GM23338 (cell line): ENCODE results near the gene TMEM165. TPM values are rescaled to one million over a fixed set of nuclear protein-coding genes. Genes with fewer than 3 reads are reported as not detected.

Source experiments
- ATAC-seq: fragments of 200-7000 bp; cut with Tn5 transposase; 3 replicates; pipeline ENCODE4 v1.9.1; 2020
- DNase-seq: peaks from one replicate; pipeline ENCODE4 v3.0.0-alpha.2; 2015; ENCODE audit warnings: low spot score
- H2AFZ ChIP-seq: fragments of 200-600 bp; sonication (generic); 2 replicates; pipeline ENCODE4 v1.8.0; 2016; ENCODE audit warnings: antibody characterized with exemption, mild to moderate bottlenecking, moderate library complexity
- H3F3A ChIP-seq: fragments of 200-600 bp; sonication (generic); replicated peaks from 2 replicates; pipeline ENCODE4 v1.8.0; 2017; ENCODE audit warnings: antibody characterized with exemption, mixed run types, low read depth
- H3K27ac ChIP-seq: fragments of 200-600 bp; sonication (generic); 2 replicates; pipeline ENCODE4 v1.6.1; 2016; ENCODE audit warnings: low read depth
- H3K27me3 ChIP-seq: fragments of 200-600 bp; sonication (generic); 2 replicates; pipeline ENCODE4 v1.8.0; 2016; ENCODE audit warnings: mild to moderate bottlenecking, mixed run types, moderate library complexity; ENCODE audit not compliant: insufficient read depth
- H3K36me3 ChIP-seq: fragments of 200-600 bp; sonication (generic); 2 replicates; pipeline ENCODE4 v1.8.0; 2016; ENCODE audit warnings: mild to moderate bottlenecking; ENCODE audit not compliant: insufficient read depth
- H3K4me1 ChIP-seq: fragments of 200-600 bp; sonication (generic); 2 replicates; pipeline ENCODE4 v1.8.0; 2016; ENCODE audit warnings: mild to moderate bottlenecking, moderate library complexity; ENCODE audit not compliant: insufficient read depth
- H3K4me2 ChIP-seq: fragments of 200-600 bp; sonication (generic); 2 replicates; pipeline ENCODE4 v1.7.1; 2017; ENCODE audit warnings: mixed run types
- H3K4me3 ChIP-seq: fragments of 200-600 bp; sonication (generic); 2 replicates; pipeline ENCODE4 v1.6.1; 2016; ENCODE audit warnings: mixed run types
- H3K79me2 ChIP-seq: fragments of 200-600 bp; sonication (generic); replicated peaks from 2 replicates; pipeline ENCODE4 v1.8.0; 2017; ENCODE audit warnings: mild to moderate bottlenecking; ENCODE audit not compliant: insufficient read depth
- H3K9me2 ChIP-seq: fragments of 200-600 bp; sonication (generic); 2 replicates; pipeline ENCODE4 v1.8.0; 2017; ENCODE audit not compliant: insufficient read depth
- H4K20me1 ChIP-seq: fragments of 200-600 bp; sonication (generic); replicated peaks from 2 replicates; pipeline ENCODE4 v1.8.0; 2017; ENCODE audit warnings: mild to moderate bottlenecking; ENCODE audit not compliant: insufficient read depth
- H3K27ac Mint-ChIP-seq: 2 replicates; pipeline ENCODE4 v1.8.0; 2020; ENCODE audit warnings: inconsistent platforms, mild to moderate bottlenecking, moderate library complexity, mixed read lengths
- H3K27me3 Mint-ChIP-seq: 3 replicates; pipeline ENCODE4 v1.8.0; 2022; ENCODE audit warnings: low read depth, mild to moderate bottlenecking, moderate library complexity, mixed read lengths, inconsistent platforms; ENCODE audit not compliant: insufficient read depth, poor library complexity
- H3K36me3 Mint-ChIP-seq: 3 replicates; pipeline ENCODE4 v1.8.0; 2021; ENCODE audit warnings: low read depth, mild to moderate bottlenecking, inconsistent platforms, moderate library complexity, mixed read lengths
- H3K4me1 Mint-ChIP-seq: 3 replicates; pipeline ENCODE4 v1.8.0; 2020; ENCODE audit warnings: mild to moderate bottlenecking, inconsistent platforms, mixed read lengths
- H3K4me3 Mint-ChIP-seq: 3 replicates; pipeline ENCODE4 v1.8.0; 2021; ENCODE audit warnings: moderate library complexity, mild to moderate bottlenecking, inconsistent platforms, mixed read lengths
- H3K9me3 Mint-ChIP-seq: 3 replicates; pipeline ENCODE4 v1.8.0; 2020; ENCODE audit warnings: moderate library complexity, mild to moderate bottlenecking, inconsistent platforms, mixed read lengths
- CREB1 ChIP-seq: fragments of 250-450 bp; sonication (Bioruptor Pico); IDR thresholded peaks from 2 replicates; pipeline ENCODE4 v1.5.0; 2020; ENCODE audit warnings: low read depth, mild to moderate bottlenecking, moderate library complexity
- CTCF ChIP-seq, 2 experiments: fragments of 200-600 bp in 1 of 2; sonication (generic) in 1 of 2; conservative IDR thresholded peaks; 2 replicates each; pipeline versions ENCODE4 v1.5.1 to v1.6.1; 2016 to 2017; ENCODE audit warnings: antibody characterized with exemption in 2 of 2, low read depth in 2 of 2, mild to moderate bottlenecking in 2 of 2, moderate library complexity in 1 of 2
- ETS1 ChIP-seq: IDR thresholded peaks from 2 replicates; pipeline ENCODE4 v1.6.1; 2016; ENCODE audit warnings: antibody characterized with exemption
- EZH2 ChIP-seq: fragments of 200-600 bp; sonication (generic); IDR thresholded peaks from one replicate; pipeline ENCODE4 v1.8.0; 2017; ENCODE audit warnings: antibody characterized with exemption, mild to moderate bottlenecking, low read depth; ENCODE audit not compliant: unreplicated experiment
- EZH2phosphoT487 ChIP-seq: fragments of 200-600 bp; sonication (generic); IDR thresholded peaks from one replicate; pipeline ENCODE4 v1.8.1; 2018; ENCODE audit warnings: antibody characterized with exemption; ENCODE audit not compliant: unreplicated experiment
- JUNB ChIP-seq: IDR thresholded peaks from one replicate; pipeline ENCODE4 v1.6.1; 2016; ENCODE audit warnings: antibody characterized with exemption; ENCODE audit not compliant: unreplicated experiment
- NANOG ChIP-seq: IDR thresholded peaks from 2 replicates; pipeline ENCODE4 v1.6.1; 2016; ENCODE audit warnings: antibody characterized with exemption, borderline replicate concordance
- POLR2AphosphoS5 ChIP-seq: IDR thresholded peaks from 2 replicates; pipeline ENCODE4 v1.6.1; 2016; ENCODE audit warnings: antibody characterized with exemption, low read depth
- REST ChIP-seq: IDR thresholded peaks from one replicate; pipeline ENCODE4 v1.6.1; 2018; ENCODE audit warnings: antibody characterized with exemption; ENCODE audit not compliant: unreplicated experiment
- STAT1 ChIP-seq: IDR thresholded peaks from one replicate; pipeline ENCODE4 v1.6.1; 2016; ENCODE audit warnings: antibody characterized with exemption; ENCODE audit not compliant: unreplicated experiment
- ZNF114 ChIP-seq: fragments of 250-450 bp; sonication (Bioruptor Pico); IDR thresholded peaks from 2 replicates; pipeline ENCODE4 v1.5.0; 2020; ENCODE audit warnings: mild to moderate bottlenecking, moderate library complexity
- ZNF331 ChIP-seq: fragments of 250-450 bp; sonication (Bioruptor Pico); IDR thresholded peaks from 2 replicates; pipeline ENCODE4 v1.5.0; 2020; ENCODE audit warnings: low read depth, mild to moderate bottlenecking, moderate library complexity
- ZNF462 ChIP-seq: fragments of 250-450 bp; sonication (Bioruptor Pico); IDR thresholded peaks from 2 replicates; pipeline ENCODE4 v1.5.0; 2020; ENCODE audit warnings: mild to moderate bottlenecking, moderate library complexity
- polyA plus RNA-seq: library from polyadenylated mRNA; unstranded; fragments of >200 nt; fragmentation: Nextera tagmentation; extraction: Ambion mirVana; gene quantifications from 2 replicates; pipeline ENCODE4 v1.2.1, GENCODE V29; 2016
- total RNA-seq: library from RNA; depleted of rRNA; stranded (reverse); fragments of >200 nt; shearing (Covaris generic); gene quantifications from 2 replicates; pipeline ENCODE4 v1.2.3, GENCODE V29; 2014

TMEM165 gene
- total and polyA plus RNA-seq, 2 experiments from 2014 or later = 125 to 171 TPM

GRCh38 chr4:55359397-55359916, 36.3 kb upstream of the TMEM165 start:
- no peaks in the 10 kb centered on the region for H4K20me1 ChIP-seq
- H3K4me2 ChIP-seq = no peak overlapping the region
- H3F3A ChIP-seq = peaks cover 7% of the 10 kb centered on the region
- ATAC-seq (no peak), DNase-seq (no peak)
- no peak overlapping the region for H3K4me3 ChIP-seq
- Mint-ChIP-seq H3K4me1 (peaks cover 11% of the 10 kb centered on the region), H3K9me3 (no peaks in the 10 kb centered on the region), H3K27ac (peak overlapping the region; percentile 41), H3K4me3 (no peak overlapping the region), H3K27me3 (peaks cover 9% of the 10 kb centered on the region), H3K36me3 (peaks cover 40% of the 10 kb centered on the region)
- H3K36me3 ChIP-seq = 0 out of 2 replicates have a peak, but pooled peaks cover 3% of the 10 kb centered on the region
- TF ChIP-seq CREB1 (CRISPR knock-in tag) (no peak), REST (no peak), ETS1 (no peak), EZH2phosphoT487 (no peak), POLR2AphosphoS5 (no peak), CTCF (conservative IDR thresholded peaks at IDR 0.05; ENCODE audit: low read depth in 2 of 2) (no peak), ZNF462 (CRISPR knock-in tag) (no peak), STAT1 (no peak), ZNF114 (CRISPR knock-in tag) (no peak), ZNF331 (CRISPR knock-in tag) (no peak), EZH2 (no peak), JUNB (no peak), NANOG (no peak)
- H3K27ac ChIP-seq = no peak overlapping the region
- no peaks in the 10 kb centered on the region for H3K9me2 ChIP-seq
- no peaks in the 10 kb centered on the region for H3K79me2 ChIP-seq
- peaks cover 9% of the 10 kb centered on the region for H3K4me1 ChIP-seq
- H3K27me3 ChIP-seq = no peaks in the 10 kb centered on the region
- no peak overlapping the region for H2AFZ ChIP-seq
